ENCODE results near the gene PLCL1. TPM values are rescaled to one million over a fixed set of nuclear protein-coding genes. Genes with fewer than 3 reads are reported as not detected.
"Not testable (repeated sequence)": the region's sequence is repeated elsewhere in the genome, so short reads cannot be mapped to it uniquely, and the experiment has no call there.

PLCL1 gene
- total RNA-seq, 4 donors from 2014 or later: 6.6 to 10.0 (median 7.9) TPM

- no peak overlapping the region for H3K27ac ChIP-seq
- H3K27me3 ChIP-seq: no peaks in the 10 kb centered on the region
- TF ChIP-seq, protein P1, sequence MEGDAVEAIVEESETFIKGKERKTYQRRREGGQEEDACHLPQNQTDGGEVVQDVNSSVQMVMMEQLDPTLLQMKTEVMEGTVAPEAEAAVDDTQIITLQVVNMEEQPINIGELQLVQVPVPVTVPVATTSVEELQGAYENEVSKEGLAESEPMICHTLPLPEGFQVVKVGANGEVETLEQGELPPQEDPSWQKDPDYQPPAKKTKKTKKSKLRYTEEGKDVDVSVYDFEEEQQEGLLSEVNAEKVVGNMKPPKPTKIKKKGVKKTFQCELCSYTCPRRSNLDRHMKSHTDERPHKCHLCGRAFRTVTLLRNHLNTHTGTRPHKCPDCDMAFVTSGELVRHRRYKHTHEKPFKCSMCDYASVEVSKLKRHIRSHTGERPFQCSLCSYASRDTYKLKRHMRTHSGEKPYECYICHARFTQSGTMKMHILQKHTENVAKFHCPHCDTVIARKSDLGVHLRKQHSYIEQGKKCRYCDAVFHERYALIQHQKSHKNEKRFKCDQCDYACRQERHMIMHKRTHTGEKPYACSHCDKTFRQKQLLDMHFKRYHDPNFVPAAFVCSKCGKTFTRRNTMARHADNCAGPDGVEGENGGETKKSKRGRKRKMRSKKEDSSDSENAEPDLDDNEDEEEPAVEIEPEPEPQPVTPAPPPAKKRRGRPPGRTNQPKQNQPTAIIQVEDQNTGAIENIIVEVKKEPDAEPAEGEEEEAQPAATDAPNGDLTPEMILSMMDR (IDR thresholded peaks at IDR 0.05): no peak
- no peak for TF ChIP-seq EP300 (IDR thresholded peaks at IDR 0.05)
- TF ChIP-seq POLR2A (IDR thresholded peaks at IDR 0.05): no peak
- no peaks in the 10 kb centered on the region for H3K36me3 ChIP-seq
- no peaks in the 10 kb centered on the region for H3K4me1 ChIP-seq
- 42 to 47% methylated on average over 2 of the region's 2 CpGs for WGBS, 2 donors
- H3K4me3 ChIP-seq: no peak overlapping the region
- H3K9me3 ChIP-seq: peaks cover 0 to 4% (median 2%) of the 10 kb centered on the region in 4 donors
- no peak for DNase-seq (ENCODE audit: low spot score in 2 of 2)
Observed at GRCh38 chr2:198017068-198017467, 212.7 kb downstream of the PLCL1 start.

DNA sequence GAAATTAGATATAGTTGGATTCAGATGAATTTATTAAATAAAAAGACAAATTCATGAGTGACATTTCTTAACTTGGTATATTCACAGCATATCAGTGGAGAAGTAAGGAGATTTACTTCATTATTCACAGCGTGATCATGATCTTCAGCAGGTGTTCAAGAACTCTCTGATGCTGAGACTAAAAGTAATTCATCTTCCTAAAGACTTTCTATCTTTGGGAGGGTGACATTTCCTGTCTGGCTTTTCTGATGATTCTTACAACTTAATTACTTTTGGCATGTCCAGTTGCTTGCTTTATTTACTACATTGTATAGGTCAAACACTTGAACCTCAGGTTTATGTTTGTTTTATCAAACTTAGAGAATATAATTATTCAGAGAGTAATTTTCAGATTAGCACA lies 224.6 kb downstream of the PLCL1 start:
- Histone ChIP-seq H3K4me1 (no peaks in the 10 kb centered on the region), H3K9me3 (no peaks in the 10 kb centered on the region), H3K36me3 (no peaks in the 10 kb centered on the region), H3K27me3 (no peaks in the 10 kb centered on the region), H3K27ac (no peak overlapping the region), H3K4me3 (no peak overlapping the region)
- no peak for TF ChIP-seq POLR2A (IDR thresholded peaks at IDR 0.05)
- TF ChIP-seq EP300 (IDR thresholded peaks at IDR 0.05): no peak
- TF ChIP-seq, protein P1 (IDR thresholded peaks at IDR 0.05): no peak
- no peak for DNase-seq (ENCODE audit: low spot score in 2 of 2)
- 65 to 80% methylated on average over 1 of the region's 1 CpG for WGBS, 2 donors

DNA sequence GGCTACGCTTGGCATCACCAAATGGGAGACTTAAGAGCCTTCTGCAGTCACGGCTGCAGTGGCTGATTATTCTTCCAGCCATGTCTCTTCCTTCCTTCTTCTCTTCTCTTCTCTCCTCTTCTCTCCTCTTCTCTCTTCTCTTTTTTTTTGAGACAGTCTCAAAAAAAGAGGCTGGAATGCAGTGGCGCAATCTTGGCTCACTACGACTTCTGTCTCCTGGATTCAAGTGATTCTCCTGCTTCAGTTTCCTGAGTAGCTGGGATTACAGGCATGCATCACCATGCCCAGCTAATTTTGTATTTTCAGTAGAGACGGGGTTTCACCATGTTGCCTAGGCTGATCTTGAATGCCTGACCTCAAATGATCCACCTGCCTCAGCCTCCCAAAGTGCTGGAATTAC lies 225.2 kb downstream of the PLCL1 start:
- H3K36me3 ChIP-seq; H3K27me3 ChIP-seq; H3K27ac ChIP-seq; DNase-seq (ENCODE audit: low spot score in 2 of 2); H3K9me3 ChIP-seq; H3K4me1 ChIP-seq; H3K4me3 ChIP-seq: not testable (repeated sequence)
- WGBS, 2 donors: 62 to 80% methylated on average over 5 of the region's 5 CpGs

GRCh38 chr2:198033626-198034025 lies 229.2 kb downstream of the PLCL1 start:
- H3K4me1 ChIP-seq: peaks cover 0 to 6% (median 2%) of the 10 kb centered on the region in 4 donors
- 88 to 91% methylated on average over 5 of the region's 5 CpGs for WGBS, 2 donors
- H3K36me3 ChIP-seq: no peaks in the 10 kb centered on the region
- H3K27ac ChIP-seq: no peak overlapping the region
- no peak overlapping the region for H3K4me3 ChIP-seq
- no peak for DNase-seq (ENCODE audit: low spot score in 2 of 2)
- H3K9me3 ChIP-seq: no peaks in the 10 kb centered on the region
- TF ChIP-seq POLR2A (IDR thresholded peaks at IDR 0.05) (no peak), EP300 (IDR thresholded peaks at IDR 0.05) (no peak)
- TF ChIP-seq, protein P1 (IDR thresholded peaks at IDR 0.05): no peak
- H3K27me3 ChIP-seq: no peaks in the 10 kb centered on the region

DNA sequence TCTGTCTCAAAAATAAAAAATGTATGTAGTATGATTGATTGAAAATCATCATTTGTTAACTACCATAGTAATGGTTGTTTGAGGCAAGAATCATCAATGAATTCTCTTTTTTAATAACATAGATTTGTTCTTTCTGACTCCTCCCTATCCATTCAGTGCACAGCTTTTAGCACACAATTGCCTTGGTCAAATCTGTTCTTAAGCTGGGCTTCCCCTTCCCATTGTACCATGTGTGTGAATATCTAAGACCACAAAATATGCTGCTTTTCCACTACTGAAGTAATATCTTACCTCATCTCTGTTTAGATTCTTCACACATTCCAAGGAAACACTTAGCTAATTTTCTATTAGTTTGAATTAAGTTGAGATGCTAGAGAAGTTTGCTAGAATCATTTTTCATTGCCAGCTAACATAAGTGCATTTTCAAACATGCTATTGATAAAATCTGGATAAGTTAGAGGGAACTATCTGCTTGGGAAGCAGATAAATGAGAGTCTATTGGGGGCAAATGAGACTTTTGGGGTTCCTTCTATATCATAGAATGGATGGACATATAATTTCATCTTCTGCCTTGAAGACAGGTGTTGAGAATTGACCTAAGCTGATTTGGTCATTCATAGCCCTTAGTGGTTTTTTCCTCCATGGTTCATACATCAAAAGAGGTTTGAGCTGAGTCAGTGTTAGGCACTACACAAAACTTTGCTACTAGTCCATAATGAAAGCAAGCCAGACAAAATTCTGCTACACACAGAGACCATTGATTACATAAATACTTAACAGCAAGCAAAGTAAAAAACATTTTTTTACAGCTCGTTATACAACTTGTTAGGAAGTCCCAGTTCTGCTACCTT lies 231.9 kb downstream of the PLCL1 start:
- no peak overlapping the region for H3K4me3 ChIP-seq
- no peaks in the 10 kb centered on the region for H3K27me3 ChIP-seq
- 0 to 30% methylated on average over 1 of the region's 1 CpG for WGBS, 2 donors
- H3K27ac ChIP-seq: no peak overlapping the region
- H3K36me3 ChIP-seq: no peaks in the 10 kb centered on the region
- DNase-seq (ENCODE audit: low spot score in 2 of 2): no peak
- H3K9me3 ChIP-seq: no peaks in the 10 kb centered on the region
- TF ChIP-seq, protein P1 (IDR thresholded peaks at IDR 0.05): no peak
- TF ChIP-seq POLR2A (IDR thresholded peaks at IDR 0.05) (no peak), EP300 (IDR thresholded peaks at IDR 0.05) (no peak)
- H3K4me1 ChIP-seq: peaks cover 0 to 6% (median 2%) of the 10 kb centered on the region in 4 donors
